ENCODE measurements around the gene NAA60. TPM values are rescaled to one million over a fixed set of nuclear protein-coding genes. Genes with fewer than 3 reads are reported as not detected.
A peak's percentile ranks its signal among the peaks of the same experiment; 100 is the strongest.
"Not testable (repeated sequence)": the region's sequence is repeated elsewhere in the genome, so short reads cannot be mapped to it uniquely, and the experiment has no call there.

The NAA60 gene
- total RNA-seq, 2 experiments from 2014 or later: 24.6 TPM

- ChIA-PET POLR2A (interaction anchor here (0.9 kb wide), 1 partner anchor 140 kb away, joined by 3 read pairs; no protein-coding TSS in a partner anchor), CTCF (interaction anchor here (0.7 kb wide), 1 partner anchor 205 kb away, joined by 3 read pairs; no protein-coding TSS in a partner anchor)
- ATAC-seq (no peak), DNase-seq (no peak)
- intact Hi-C loops (cut with micrococcal nuclease): no loop called here
- Mint-ChIP-seq H3K4me1 (ENCODE audit: low read depth) (peaks cover 46% of the 10 kb centered on the region), H3K27ac (peak overlapping the region; percentile 30), H3K4me3 (no peak overlapping the region), H3K9me3 (no peaks in the 10 kb centered on the region), H3K27me3 (no peaks in the 10 kb centered on the region), H3K36me3 (ENCODE audit: low read depth) (peaks cover 17% of the 10 kb centered on the region)
- no peak for TF ChIP-seq CTCF (IDR thresholded peaks at IDR 0.05)
These were observed 28.2 kb downstream of the NAA60 start for GRCh38 chr16:3471518-3472176.

GRCh38 chr16:3472878-3473595 lies 29.6 kb downstream of the NAA60 start:
- H3K27me3 Mint-ChIP-seq: no peaks in the 10 kb centered on the region
- ATAC-seq (peak; percentile 34), DNase-seq (peak; percentile 28)
- H3K4me1 Mint-ChIP-seq (ENCODE audit: low read depth): peaks cover 33% of the 10 kb centered on the region
- H3K4me3 Mint-ChIP-seq: no peak overlapping the region
- ChIA-PET CTCF (no interaction called here), POLR2A (no interaction called here)
- intact Hi-C loops (cut with micrococcal nuclease): no loop called here
- H3K9me3 Mint-ChIP-seq: no peaks in the 10 kb centered on the region
- peaks cover 12% of the 10 kb centered on the region for H3K36me3 Mint-ChIP-seq (ENCODE audit: low read depth)
- H3K27ac Mint-ChIP-seq: peak overlapping the region; percentile 47
- TF ChIP-seq CTCF (IDR thresholded peaks at IDR 0.05): no peak

- ATAC-seq; CTCF ChIA-PET; H3K27me3 Mint-ChIP-seq; H3K27ac Mint-ChIP-seq; H3K4me3 Mint-ChIP-seq; intact Hi-C loops (cut with micrococcal nuclease); POLR2A ChIA-PET; DNase-seq; H3K9me3 Mint-ChIP-seq: not testable (repeated sequence)
- Mint-ChIP-seq H3K4me1 (ENCODE audit: low read depth) (peaks cover 28% of the 10 kb centered on the region), H3K36me3 (ENCODE audit: low read depth) (peaks cover 14% of the 10 kb centered on the region)
These were observed 30.1 kb downstream of the NAA60 start for GRCh38 chr16:3473596-3473943.

GRCh38 chr16:3474136-3474779 lies 30.8 kb downstream of the NAA60 start:
- Mint-ChIP-seq H3K4me3 (no peak overlapping the region), H3K4me1 (ENCODE audit: low read depth) (peaks cover 26% of the 10 kb centered on the region), H3K27me3 (no peaks in the 10 kb centered on the region), H3K36me3 (ENCODE audit: low read depth) (peaks cover 18% of the 10 kb centered on the region), H3K27ac (no peak overlapping the region), H3K9me3 (no peaks in the 10 kb centered on the region)
- ChIA-PET CTCF (interaction anchor here (0.7 kb wide), 1 partner anchor 302 kb away, joined by 3 read pairs; no protein-coding TSS in a partner anchor), POLR2A (no interaction called here)
- no peak for DNase-seq
- intact Hi-C loops (cut with micrococcal nuclease): no loop called here
- TF ChIP-seq CTCF (IDR thresholded peaks at IDR 0.05): no peak
- ATAC-seq: no peak

- POLR2A ChIA-PET; intact Hi-C loops (cut with micrococcal nuclease); ATAC-seq; DNase-seq; H3K27me3 Mint-ChIP-seq; H3K9me3 Mint-ChIP-seq; H3K4me3 Mint-ChIP-seq; CTCF ChIA-PET: not testable (repeated sequence)
- Mint-ChIP-seq H3K4me1 (ENCODE audit: low read depth) (peaks cover 29% of the 10 kb centered on the region), H3K27ac (peak overlapping the region; percentile 25), H3K36me3 (ENCODE audit: low read depth) (peaks cover 24% of the 10 kb centered on the region)
These were observed 31.4 kb downstream of the NAA60 start for GRCh38 chr16:3474870-3475269.
